Activated CD8-positive, alpha-beta memory T cell treated with anti-CD3 and anti-CD28 coated beads for 48 hours (primary cell): ENCODE measurements around the gene FAM236C.
"Not testable (repeated sequence)": the region's sequence is repeated elsewhere in the genome, so short reads cannot be mapped to it uniquely, and the experiment has no call there.

ENCODE experiments used
- DNase-seq, 3 experiments: peaks; one replicate each; pipeline ENCODE4 v3.0.0-alpha.2; 2020; ENCODE audit warnings: low read depth in 2 of 3, low spot score in 2 of 3

FAM236C gene

DNA sequence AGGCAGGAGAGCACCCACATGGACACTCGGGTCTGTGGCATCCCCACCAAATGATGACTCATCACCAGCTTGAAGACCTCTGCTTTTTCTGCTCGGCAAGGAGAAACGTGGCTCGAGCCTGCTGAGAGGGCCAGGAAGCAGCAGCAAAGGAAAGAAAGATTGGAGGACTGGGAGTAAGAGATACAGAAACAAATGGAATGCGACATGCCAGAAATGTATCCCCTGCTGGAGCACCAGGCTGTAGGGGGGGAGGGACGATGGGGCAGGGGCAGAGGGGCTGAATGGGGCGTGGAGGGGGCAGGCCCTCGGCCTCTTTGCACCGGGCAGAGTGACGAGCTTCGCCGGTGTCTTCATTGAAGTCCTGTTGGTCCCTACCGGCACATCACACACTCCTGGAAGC is at the start of gene FAM236C:
TSS of gene FAM236C (plus strand) at position 301 of the 400 bp plus-strand sequence. CDS start 100 bp downstream, outside the sequence.
- DNase-seq = not testable (repeated sequence)

DNA sequence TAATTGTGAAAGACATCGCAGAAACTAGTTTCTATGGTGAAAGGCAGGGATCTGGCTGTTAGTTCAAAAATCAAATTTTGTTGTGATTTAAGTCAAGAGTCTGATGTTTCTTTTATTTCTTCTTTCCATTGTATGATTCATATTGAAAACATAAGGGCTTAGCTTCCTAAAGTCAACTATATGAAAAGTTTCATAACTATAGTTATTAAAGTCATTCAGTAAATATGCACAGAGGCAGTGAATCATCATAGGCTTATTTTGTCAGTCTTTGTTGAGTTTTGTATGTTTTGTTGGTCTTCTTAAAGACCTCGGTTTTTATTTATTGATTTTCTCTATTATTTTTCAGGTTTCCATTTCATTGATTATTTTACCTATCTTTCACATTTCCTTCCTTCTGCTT is 29.5 kb upstream of the FAM236C start:
- not testable (repeated sequence) for DNase-seq

GRCh38 chrX:72889740-72890139 is 22.7 kb upstream of the FAM236C start:
- not testable (repeated sequence) for DNase-seq

GRCh38 chrX:72916096-72916495 is 3.7 kb downstream of the FAM236C start:
- DNase-seq = not testable (repeated sequence)

- DNase-seq = not testable (repeated sequence)
Observed at GRCh38 chrX:72932283-72932682, 19.9 kb downstream of the FAM236C start.

GRCh38 chrX:72936455-72936854 is 24.0 kb downstream of the FAM236C start:
- DNase-seq = not testable (repeated sequence)

GRCh38 chrX:72936882-72937455 is 24.6 kb downstream of the FAM236C start:
- not testable (repeated sequence) for DNase-seq

DNA sequence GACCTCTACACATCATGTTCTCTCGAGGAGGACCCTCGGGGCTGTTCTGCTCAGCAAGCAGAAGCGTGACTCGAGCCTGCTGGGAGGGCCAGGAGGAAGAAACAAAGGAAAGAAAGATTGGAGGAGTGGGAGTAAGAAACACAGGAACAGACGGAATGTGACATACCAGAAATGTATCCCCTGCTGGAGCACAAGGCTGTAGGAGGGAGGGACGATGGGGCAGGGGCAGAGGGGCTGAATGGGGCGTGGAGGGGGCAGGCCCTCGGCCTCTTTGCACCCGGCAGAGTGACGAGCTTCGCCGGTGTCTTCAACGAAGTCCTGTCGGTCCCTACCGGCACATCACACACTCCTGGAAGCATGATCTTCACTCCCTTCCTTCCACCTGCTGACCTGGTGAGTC is 25.5 kb downstream of the FAM236C start, which contains the start of gene FAM236A:
TSS of gene FAM236A (plus strand) at position 301 of the 400 bp plus-strand sequence. CDS start at position 358, 57 bp downstream.
- not testable (repeated sequence) for DNase-seq

DNA sequence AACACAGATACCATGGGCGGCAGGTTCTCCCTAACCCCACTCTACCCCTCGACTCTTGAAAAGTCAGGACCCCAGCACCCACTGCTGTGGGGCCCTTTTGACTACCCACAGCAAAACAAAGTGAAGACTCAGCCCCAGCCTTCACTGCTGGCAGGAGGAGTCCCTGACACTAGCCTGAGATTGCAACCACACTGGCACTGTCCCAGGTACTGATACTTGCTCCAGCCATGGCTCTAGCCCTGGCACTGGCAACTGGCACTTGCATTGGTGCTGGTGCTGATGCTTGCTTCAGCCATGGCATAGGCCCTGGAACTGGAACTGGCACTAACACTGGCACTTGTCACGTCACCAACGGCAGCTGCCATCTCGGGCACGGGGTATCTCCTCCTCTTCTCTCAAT is 29.9 kb downstream of the FAM236C start:
- not testable (repeated sequence) for DNase-seq

GRCh38 chrX:72943035-72943818 is 30.8 kb downstream of the FAM236C start:
- DNase-seq = not testable (repeated sequence)

- DNase-seq = not testable (repeated sequence)
Observed at GRCh38 chrX:72943819-72944169, 31.4 kb downstream of the FAM236C start, which contains the start of gene DMRTC1. Gene DMRTC1, minus strand, starts transcription at chrX:72943837. Its CDS starts 68,143 bp downstream, at chrX:72875694.

GRCh38 chrX:72959971-72960370 is 47.6 kb downstream of the FAM236C start:
- DNase-seq = not testable (repeated sequence)
